ENCODE measurements around the gene SDC1. TPM values are rescaled to one million over a fixed set of nuclear protein-coding genes. Genes with fewer than 3 reads are reported as not detected.

The SDC1 gene
- total and polyA plus RNA-seq, 2 of the 8 experiments (the other 6 are each of a cell fraction or from before 2014, with no cell fraction given): 45.3 to 73.3 TPM

GRCh38 chr2:20224716-20225293 lies at the start of gene SDC1 (continued):
- TF ChIP-seq SUZ12 (IDR thresholded peaks at IDR 0.05; ENCODE audit: low read length): no peak
- no peak for TF ChIP-seq TAF7 (optimal IDR thresholded peaks at IDR 0.05; ENCODE audit: borderline replicate concordance, low read depth, low read length)
- TF ChIP-seq JUND (IDR thresholded peaks at IDR 0.05; ENCODE audit: low read length): no peak
- TF ChIP-seq SAP30 (IDR thresholded peaks at IDR 0.05; ENCODE audit: insufficient read depth, insufficient replicate concordance, low read length): no peak
- no peak for TF ChIP-seq JUN (IDR thresholded peaks at IDR 0.05; ENCODE audit: low read depth, low read length)
- no peak for TF ChIP-seq RFX5 (IDR thresholded peaks at IDR 0.05; ENCODE audit: borderline replicate concordance, low read depth, low read length)
- peak in 1 of 2 experiments; percentile 26; a peak in 1 of 4 replicates for TF ChIP-seq HDAC2 (IDR thresholded peaks at IDR 0.05; ENCODE audit: borderline replicate concordance in 1 of 2, low read depth in 2 of 2, low read length in 2 of 2)
- no peak for TF ChIP-seq TEAD4 (IDR thresholded peaks at IDR 0.05; ENCODE audit: low read depth, low read length)
- no peak for TF ChIP-seq KDM5A (IDR thresholded peaks at IDR 0.05; ENCODE audit: low read length)
- TF ChIP-seq SIRT6 (IDR thresholded peaks at IDR 0.05; ENCODE audit: low read length): no peak
